GM18508 (cell line): ENCODE results near the gene TNRC6B.
"Not testable (repeated sequence)": the region's sequence is repeated elsewhere in the genome, so short reads cannot be mapped to it uniquely, and the experiment has no call there.

ENCODE experiments used
- ATAC-seq: cut with Tn5 transposase; IDR thresholded peaks from one replicate; pipeline ENCODE4 v1.9.1; 2021; ENCODE audit warnings: moderate number of reproducible peaks; ENCODE audit not compliant: insufficient read depth, unreplicated experiment

Gene TNRC6B

DNA sequence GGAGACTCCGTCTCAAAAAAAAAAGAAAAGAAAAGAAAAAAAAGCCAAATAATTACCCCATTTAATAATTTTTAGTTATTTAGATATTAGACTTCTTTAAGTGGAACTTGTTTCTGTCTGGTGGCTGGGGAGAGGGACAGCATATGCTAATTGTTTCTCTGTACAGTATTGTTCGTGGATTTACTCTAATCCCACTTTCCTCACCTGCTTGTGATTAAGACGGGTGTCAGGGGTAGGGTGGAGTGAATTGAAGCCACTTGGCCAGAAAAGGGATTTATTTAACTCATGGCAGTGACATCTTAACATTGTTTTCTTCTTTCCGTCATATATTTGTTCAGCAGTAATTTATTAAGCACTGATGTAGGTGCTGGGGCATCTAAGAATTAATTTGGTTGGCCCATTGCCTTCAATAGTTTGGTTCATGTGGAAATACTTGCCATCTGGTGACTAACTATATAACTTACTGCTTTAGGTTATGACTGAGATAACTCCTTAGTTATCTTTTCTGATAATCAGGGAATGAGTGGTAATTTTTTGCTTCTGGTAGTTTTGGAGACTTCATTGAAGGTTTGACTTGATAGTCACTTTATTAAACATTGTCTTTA lies 4.6 kb downstream of the TNRC6B start:
- ATAC-seq, result no peak

DNA sequence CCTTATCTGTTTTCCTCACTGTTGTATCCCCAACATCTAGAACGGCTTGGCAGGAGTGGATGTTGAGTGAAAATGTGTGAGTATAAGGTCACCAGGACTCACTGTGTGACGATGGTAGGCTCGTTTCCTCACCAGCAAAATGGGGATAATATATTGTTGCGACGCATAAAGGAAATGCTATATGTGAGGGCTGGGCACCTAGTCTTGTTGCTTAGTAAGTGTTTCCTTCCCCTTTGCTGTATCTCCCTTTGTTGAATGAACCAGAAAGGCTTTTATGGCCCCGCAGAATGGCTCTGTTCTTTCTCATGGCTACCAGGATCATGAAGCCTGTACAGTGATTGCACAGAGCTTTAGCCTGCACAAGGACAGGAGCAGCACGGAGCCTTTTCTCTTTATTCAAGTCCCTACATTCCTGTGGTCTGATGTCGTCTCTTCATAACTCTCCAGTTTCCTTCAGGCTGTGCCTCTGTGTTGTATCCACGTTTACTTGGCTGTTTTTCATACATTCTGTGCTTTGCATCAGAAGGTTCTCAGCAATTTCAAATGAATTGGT lies 5.4 kb downstream of the TNRC6B start:
- ATAC-seq, result no peak

DNA sequence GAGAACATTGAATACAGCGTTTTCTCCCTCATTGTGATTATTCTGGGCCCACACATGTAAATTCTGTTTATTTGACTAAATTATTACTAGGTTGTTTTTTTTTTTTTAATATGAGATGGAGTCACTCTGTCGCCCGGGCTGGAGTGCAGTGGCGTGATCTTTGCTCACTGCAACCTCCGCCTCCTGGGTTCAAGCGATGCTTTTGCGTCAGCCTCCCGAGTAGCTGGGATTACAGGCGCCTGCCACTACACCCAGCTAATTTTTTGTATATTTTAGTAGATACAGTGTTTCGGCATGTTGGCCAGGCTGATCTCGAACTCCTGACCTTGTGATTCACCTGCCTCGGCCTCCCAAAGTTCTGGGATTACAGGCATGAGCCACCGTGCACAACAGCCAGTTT lies 5.9 kb downstream of the TNRC6B start:
- ATAC-seq, result not testable (repeated sequence)

DNA sequence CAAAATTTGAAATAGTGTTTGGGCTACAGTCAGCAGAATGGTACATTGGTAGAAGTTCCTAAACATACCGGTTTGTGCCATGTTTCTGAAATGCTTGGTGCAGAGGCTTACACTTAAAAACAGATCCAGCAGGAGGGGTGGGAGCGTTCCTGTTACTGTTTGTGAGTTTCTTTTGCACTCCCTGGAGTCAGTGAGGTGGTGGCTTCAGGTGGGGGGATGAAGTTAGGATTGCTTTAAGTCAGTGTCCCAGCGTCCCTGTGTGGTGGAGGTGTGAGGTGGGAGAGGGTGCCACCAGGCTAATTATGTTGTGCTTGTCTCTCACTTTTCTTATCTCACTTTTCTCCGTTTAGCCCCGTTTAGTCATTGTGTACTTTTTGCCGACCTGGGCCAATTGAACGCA lies 9.7 kb downstream of the TNRC6B start:
- no peak for ATAC-seq

DNA sequence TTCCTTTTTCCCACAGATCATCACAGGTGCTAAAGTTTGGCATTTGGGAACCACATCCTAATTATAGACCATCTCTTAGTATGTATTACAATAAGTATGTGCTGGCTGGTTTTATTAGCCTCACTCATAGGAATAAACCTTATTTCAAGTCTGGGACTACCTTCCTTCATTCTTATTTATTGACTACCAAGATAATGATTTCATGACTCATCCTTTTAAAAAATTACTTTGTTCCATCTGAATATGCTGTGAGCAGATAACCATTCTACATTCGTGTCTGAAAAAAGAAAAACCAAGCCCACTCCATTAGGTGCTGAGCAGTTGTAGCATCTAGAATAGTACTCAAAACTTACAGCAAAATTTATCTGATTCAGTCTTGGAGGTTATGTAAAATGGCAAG lies 12.3 kb downstream of the TNRC6B start:
- no peak for ATAC-seq

DNA sequence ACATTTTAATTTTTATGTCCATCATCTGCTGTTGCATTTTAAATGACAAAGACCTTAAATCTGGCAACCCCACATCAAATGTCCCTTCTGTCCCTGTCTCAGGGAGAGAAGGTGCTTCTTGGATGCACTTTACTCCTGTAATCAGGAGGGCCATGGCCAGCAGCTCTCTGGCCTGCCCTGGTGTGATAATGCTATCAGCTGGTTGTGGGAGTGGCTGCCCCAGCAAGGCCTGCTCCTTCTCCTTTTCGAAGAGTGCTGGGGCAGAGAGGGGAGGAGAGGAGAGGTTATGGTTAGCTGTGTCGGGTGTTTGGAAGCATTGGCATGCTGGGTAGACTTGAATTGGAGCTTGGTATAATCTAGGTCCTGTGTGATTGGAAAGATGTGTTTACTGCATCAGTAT lies 12.8 kb downstream of the TNRC6B start:
- ATAC-seq, result no peak

DNA sequence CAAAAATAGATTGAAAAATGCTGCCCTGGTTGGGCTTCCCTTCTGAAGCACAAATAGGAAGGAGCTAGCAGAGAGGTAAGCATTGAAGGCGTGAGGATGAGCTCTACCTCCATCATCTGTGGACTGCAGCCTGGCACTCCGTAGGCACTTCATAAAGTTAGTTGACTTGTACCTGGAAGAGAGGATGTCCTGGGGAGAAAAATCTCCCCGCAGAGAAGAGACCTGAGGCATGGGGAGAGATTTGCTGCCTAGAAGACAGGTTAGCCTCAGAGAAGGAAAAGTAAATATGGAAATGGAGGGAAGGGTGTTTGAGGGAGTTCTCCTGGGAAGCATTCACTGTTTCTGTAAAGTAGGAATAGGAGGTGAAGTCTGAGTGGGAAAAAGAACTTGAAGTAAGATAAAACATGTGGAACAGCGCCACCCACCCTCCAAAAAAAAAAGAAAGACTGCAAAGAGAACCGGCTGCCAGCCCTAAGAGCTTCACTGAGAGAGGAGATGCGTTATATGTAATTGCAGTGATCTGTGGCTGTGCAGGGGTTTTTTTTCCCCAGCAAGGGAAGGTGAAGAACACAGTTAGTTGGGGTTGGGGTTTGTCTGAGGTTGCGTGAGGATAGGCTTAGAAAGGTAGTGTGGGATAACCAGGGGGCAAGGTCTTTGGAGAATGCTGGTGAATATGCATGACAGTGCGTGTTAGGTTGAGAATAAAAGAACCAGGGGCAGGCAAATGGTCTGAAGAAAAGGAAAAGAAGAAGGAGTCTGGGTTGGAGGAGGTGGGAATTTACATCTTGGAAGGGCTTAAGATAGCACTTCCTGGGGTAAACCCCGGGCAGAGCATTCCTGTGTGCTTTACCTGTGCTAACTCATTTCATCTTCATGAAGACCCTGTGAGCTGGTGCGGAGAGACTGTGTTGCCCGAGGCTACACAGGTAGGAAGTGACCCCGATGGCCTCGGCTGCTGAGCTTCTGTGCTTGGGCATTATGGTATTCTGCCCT lies 16.0 kb downstream of the TNRC6B start:
- ATAC-seq, result no peak

DNA sequence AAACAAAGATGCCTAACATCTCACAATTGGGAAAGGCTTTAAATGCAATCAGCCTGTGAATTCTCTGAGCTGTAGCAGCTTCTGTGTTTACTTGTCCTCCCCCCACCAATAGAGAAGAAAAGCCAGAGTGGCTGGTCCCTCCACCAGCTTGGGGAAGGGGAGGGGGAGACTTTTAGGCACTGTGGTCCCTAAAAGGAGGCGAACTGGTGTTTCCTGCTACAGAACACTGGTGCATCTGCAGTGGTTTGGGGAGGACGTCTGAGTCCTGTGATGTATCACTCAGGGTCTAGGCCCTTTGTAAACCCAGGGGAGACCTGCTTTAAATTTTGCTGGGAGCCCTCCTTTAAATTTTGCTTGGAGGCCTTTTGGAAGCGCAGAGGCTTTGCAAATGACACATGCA lies 16.9 kb downstream of the TNRC6B start:
- ATAC-seq, result no peak

DNA sequence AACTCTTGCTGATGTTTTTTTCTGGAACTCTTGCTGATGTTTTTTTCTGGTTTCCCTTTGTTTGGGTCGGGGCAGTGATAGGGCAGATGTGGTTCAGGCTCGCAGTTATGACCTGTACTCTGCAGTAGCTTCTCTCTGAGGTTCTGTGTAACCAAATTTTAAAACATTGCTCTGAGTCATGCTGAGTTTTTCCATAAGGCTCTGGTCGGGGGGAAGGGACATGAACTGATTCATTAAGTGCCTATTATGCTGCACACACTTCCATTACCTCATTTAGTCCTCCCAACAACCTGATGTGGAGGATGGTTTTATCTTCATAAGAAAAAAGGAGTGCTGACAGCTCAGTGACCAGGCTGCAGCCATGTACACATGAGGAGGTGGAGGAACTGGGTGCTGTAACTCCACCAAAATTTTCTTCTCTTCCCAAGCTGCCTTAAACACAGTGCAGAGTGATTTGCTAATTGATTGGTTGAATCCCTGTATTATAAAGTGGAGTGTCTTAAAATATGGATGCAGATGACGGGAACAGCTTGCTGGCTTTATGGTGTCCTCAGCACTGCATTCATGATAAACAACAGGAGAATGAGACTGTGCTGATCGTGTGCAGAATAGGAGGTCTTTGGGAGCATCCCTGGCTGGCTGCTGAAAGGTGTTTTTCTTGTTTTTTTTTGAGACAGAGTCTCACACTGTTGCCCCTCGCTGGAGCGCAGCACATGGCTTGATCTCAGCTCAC lies 19.1 kb downstream of the TNRC6B start:
- no peak for ATAC-seq

DNA sequence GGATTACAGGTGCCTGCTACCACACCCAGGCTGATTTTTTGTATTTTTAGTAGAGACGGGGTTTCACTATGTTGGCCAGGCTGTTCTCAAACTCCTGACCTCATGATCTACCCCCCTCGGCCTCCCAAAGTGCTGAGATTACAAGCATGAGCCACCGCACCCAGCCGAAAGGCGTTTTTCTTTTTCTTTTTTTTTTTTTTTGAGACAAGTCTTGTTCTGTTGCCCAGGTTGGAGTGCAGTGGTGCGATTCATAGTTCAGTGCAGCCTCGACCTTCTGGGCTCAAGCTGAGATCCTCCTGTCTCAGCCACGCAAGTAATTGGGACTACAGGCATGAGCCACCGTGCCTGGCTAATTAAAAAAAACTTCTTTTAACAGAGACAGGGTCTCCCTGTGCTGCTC lies 19.7 kb downstream of the TNRC6B start:
- not testable (repeated sequence) for ATAC-seq

DNA sequence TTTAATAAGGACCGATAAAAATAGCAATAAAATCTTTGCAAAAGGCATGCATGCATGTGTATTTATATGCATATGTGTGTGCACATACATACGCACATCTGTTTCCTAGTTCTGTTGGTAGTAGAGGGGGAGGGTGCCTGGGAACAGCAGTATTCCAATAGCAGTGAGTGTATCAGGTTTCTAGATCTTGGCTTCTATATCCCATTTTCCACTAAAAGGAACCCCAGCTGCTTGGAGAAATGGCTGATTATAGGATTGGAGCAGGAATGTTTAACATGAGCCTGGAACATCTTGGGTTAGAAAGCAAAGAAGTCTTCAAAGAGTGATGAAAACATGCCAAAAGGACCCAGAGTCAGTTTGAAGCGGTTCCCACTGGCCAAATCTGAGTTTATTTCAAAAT lies 21.0 kb downstream of the TNRC6B start:
- no peak for ATAC-seq

DNA sequence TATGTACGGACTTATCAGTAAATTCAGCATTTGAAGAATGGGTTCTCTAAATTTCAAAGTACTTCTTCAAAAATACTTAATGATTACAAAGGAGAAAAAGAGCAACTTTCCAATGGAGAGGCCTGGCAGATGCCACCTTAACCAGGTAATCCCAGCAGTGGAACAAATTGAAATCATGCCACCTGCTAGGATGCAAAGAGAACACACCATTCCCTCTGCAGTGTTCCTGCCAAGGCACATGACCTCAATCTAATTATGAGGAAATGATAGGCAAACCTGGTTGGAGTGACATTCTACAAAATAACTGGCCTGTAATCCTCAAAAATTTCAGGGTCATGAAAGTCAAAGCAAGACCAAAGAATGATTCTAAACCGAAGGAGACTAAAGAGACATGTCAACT lies 21.5 kb downstream of the TNRC6B start:
- no peak for ATAC-seq

DNA sequence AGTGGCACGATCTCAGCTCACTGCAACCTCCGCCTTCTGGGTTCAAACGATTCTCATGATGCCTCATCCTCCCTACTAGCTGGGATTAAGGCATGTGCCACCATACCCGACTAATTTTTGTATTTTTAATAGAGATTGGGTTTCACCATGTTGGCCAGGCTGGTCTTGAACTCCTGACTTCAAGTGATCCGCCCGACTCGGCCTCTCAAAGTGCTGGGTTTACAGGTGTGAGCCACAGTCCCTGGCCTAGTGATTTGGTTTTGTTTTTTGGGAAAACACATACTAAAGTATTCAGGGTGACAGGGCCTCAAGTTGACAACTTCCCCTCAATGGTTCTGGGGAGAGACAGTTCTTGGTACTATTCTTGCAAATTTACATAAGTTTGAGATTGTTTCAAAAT lies 22.1 kb downstream of the TNRC6B start:
- ATAC-seq, result no peak

DNA sequence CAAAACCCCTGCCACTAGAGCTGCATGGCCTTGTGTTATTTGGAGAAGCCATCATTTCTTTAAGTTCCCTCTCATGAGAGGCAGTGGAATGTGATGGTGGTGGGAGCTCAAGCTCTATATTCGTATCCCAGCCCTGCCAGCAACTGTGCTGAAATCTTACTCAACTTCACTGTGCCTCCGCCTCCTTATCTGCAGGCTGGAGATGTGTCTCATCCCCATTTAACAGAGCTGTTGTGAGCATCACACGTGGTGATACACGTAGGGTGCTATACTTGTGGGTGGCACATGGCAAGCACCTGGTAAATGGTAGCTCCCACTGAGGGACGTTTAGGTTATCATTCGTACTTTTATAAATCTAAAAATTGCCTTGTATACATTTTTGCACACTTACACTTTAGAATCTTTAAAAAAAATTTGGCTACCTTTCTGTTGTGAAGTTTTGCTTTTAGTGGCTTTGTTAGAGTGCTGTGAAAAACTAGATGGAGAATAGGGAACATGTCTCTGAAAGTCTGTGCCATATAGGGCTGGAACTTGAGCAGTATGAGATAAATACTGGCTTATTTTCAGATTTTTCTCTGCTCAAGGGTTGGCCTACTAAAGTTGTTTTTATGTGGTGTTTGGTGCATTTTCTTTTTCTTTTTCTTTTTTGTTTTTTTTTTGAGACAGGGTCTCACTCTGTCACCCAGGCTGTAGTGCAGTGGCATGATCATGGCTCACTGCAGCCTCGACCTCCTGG lies 23.2 kb downstream of the TNRC6B start:
- ATAC-seq, result no peak

DNA sequence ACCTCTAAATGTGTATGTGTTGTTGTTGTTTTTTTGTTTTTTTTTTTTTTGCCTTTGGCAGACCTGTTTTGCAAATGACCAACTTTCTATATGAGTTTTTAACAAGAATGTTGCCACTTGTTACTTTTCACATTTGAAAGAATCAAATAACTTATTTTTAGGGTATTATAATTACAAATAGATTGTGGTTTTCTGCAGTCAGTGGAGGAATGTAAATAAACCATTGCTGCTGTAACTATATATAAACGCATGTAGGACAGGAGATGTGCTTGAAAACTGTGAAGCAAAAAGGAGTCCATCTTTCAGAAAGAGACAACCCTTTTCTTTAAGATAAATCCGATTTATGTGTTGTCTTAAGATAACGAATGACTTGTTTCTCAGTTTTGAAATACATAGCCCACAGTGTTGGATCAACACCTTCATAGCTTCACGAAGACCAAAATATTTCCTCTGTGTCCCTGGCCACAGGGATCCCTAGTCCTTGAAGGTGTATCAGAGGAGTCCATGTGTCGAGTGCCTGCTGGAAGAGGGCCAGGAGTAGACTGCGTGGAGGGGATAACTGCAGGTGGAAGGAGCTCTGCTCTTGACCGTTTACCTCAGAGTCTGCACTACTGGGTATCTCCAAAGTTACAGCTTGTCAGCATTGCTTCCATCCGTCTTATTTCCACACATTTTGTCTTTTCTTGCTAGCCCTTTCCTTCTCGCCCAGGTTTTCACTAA lies 24.7 kb downstream of the TNRC6B start:
- no peak for ATAC-seq

DNA sequence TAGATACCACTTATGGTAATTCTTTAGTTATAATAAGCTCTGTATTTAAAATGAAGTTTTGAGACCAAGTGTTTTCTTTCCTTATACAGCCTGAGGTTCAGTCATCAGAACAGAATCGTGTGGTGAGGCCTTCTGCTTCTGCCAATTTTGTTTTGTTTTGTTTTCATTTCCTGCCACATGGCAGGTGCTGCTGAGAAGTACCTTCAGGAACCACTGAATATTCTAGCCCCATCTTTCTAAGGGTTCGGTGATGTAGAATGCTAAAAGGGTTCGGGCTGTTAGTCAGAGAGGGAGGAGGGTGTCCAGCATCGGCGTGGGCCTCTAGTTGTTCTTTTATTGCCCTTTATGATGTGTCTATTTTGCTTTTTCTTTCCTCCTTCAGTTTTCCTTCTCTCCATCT lies 25.8 kb downstream of the TNRC6B start:
- no peak for ATAC-seq

DNA sequence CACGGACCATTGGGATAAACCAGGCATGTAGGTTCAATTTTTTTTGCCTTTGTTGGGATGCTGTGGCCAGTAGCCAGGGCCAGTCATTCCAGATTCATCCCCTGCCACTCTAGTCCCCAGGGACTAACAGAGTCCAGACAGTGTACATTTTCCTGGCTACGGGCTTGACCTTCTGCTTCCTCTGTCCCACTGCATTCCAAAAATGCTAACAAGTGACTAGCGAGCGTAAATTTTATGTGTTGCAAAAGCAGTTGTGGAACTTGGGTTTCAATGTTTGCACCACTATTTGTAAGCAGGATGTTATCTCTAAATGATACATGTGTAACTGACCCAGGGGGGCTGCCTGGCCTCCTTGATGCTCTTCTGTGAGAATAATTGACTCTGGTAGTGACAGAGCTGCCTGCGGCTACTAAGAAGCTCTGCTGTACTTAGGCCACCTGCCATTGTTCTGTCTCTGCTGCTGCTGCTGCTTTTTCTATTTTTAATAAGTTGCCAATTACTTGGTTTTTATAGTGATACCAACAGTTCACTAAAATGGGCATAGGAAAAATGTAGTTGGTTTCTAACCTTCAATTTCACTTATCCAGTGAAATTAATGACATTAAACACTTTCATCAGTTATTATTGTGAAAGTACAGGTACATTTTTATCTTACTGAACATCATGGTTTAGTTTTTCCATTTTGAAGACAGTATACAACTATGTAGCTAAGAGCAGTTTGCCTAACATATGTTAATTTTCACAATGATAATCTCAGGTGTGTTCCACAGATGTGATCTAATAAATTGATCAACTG lies 26.8 kb downstream of the TNRC6B start:
- no peak for ATAC-seq

DNA sequence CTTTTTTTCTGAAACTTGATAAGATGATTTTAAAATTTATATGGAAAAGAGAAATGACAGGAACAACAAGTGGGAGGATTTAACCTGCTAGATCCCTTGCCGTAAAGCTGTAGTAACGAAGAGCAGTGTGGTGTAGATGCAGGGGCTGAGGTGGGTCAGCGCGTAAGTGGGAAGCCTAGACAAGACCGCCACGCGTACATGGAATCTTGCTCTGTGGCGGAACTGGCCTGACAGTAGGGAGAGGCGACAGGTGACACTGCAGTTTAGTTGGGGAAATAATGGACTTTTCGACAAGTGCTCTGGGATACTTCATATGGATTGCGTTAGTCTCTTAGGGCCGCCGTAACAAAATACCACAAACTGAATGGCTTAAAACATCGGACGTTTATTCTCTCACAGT lies 28.8 kb downstream of the TNRC6B start:
- no peak for ATAC-seq

DNA sequence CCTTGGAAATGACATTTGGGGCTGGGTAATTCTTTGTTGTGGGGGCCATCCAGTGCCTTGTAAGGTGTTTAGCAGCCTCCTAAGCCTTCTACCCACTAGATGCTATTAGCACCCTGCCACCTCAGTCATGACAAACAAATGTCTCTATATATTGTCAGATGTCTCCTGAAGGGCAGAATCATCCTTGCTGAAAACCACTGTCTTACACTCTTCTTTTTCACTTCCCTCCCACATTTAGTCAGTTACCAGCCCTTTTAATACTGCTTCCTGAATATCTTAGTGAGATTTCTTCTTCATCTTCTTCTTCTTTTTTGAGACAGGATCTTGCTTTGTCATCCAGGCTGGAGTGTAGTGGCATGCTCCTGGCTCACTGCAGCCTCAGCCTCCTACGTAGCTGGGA lies 33.1 kb downstream of the TNRC6B start:
- peak; percentile 52 for ATAC-seq
